Spinal cord (tissue), 10 donors: ENCODE data around the gene TPRA1. TPM values are rescaled to one million over a fixed set of nuclear protein-coding genes. Genes with fewer than 3 reads are reported as not detected.
"Not testable (repeated sequence)": the region's sequence is repeated elsewhere in the genome, so short reads cannot be mapped to it uniquely, and the experiment has no call there.

Experiments used
- DNase-seq, 6 donors: peaks; one replicate each; pipeline versions ENCODE4 v3.0.0 to v3.0.0-alpha.2; 2013 to 2015; ENCODE audit warnings: low spot score in 6 of 6, low read depth in 4 of 6
- H3K27ac ChIP-seq: one replicate; pipeline ENCODE4 v1.5.1; 2013; ENCODE audit warnings: low read depth, low read length, control low read depth
- H3K27me3 ChIP-seq: one replicate; pipeline ENCODE4 v1.6.1; 2013; ENCODE audit warnings: low read length; ENCODE audit not compliant: control insufficient read depth, insufficient read depth
- H3K36me3 ChIP-seq: one replicate; pipeline ENCODE4 v1.6.1; 2013; ENCODE audit warnings: low read length; ENCODE audit not compliant: control insufficient read depth, insufficient read depth
- H3K4me1 ChIP-seq: one replicate; pipeline ENCODE4 v1.6.1; 2013; ENCODE audit warnings: low read length; ENCODE audit not compliant: control insufficient read depth, insufficient read depth
- H3K4me3 ChIP-seq: one replicate; pipeline ENCODE4 v1.5.1; 2013; ENCODE audit warnings: low read depth, low read length, control low read depth
- H3K9me3 ChIP-seq: one replicate; pipeline ENCODE4 v1.6.1; 2013; ENCODE audit warnings: low read length; ENCODE audit not compliant: control insufficient read depth, insufficient read depth
- WGBS: methylation state at CpG from one replicate; pipeline ENCODE4 v1.1.5; 2013; ENCODE audit warnings: missing lambda C conversion rate; ENCODE audit not compliant: insufficient coverage; 5-methylcytosine and 5-hydroxymethylcytosine counted together
- polyA plus RNA-seq, 2 donors: library from polyadenylated mRNA; unstranded; fragments of 120-200 nt; gene quantifications; one replicate each; pipeline ENCODE4 v1.2.1, GENCODE V29; 2013; ENCODE audit not compliant: insufficient read length in 2 of 2
- small RNA-seq: library from RNA; depleted of rRNA; stranded (forward); fragments of <200 nt; gene quantifications from one replicate; pipeline ENCODE3, GENCODE V24; 2014; ENCODE audit warnings: low replicate concordance
- total RNA-seq, 2 donors: library from RNA; depleted of rRNA in 1 of 2; stranded (reverse); fragments of 120-200 nt in 1 of 2; fragments of >200 nt in 1 of 2; gene quantifications; one replicate each; pipeline versions ENCODE4 v1.2.3 to v1.2.4, GENCODE V29; 2013 to 2014
- donor health status: healthy.

TPRA1 gene
- total and polyA plus RNA-seq, 4 donors = 17.6 to 40.3 (median 31.5) TPM

DNA sequence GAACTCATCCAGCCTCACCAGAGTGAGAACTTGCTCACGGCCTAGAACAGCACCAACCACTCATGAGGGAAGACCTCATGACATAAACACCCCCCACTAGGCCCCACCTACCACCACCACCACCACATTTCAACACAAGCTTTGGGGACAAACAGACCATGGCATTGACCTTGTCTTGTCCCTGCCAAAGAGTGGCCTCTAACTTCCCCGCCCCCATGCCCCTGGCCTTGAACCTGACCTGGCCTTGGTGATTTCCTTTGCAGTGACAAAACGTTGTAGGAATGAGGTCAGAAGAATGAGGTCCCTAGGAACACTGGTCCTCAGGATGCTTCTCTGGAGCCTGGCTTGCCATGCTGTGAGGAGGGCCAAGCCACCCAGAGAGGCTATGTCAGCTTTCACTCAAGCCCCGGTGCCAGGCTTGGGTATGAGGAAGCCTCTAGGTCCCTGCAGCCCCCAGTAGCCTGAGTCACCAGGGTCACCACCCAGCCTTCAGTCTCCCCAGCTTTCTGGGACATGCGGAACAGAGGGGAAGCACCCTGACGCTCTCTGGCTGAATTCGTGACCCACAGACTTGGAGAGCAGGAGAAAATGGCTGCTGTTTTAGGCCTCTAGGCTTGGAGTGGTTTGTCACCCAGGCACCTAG is 57.9 kb downstream of the TPRA1 start:
- no peak for DNase-seq
- Histone ChIP-seq H3K36me3 (no peaks in the 10 kb centered on the region), H3K27ac (no peak overlapping the region), H3K9me3 (no peaks in the 10 kb centered on the region), H3K4me3 (no peak overlapping the region), H3K4me1 (peaks cover 18% of the 10 kb centered on the region), H3K27me3 (no peaks in the 10 kb centered on the region)
- 90% methylated on average over 6 of the region's 7 CpGs for WGBS

- H3K27ac ChIP-seq = no peak overlapping the region
- no peaks in the 10 kb centered on the region for H3K36me3 ChIP-seq
- no peak for DNase-seq
- WGBS = 88% methylated on average over 2 of the region's 2 CpGs
- no peaks in the 10 kb centered on the region for H3K27me3 ChIP-seq
- H3K4me3 ChIP-seq = no peak overlapping the region
- peaks cover 14% of the 10 kb centered on the region for H3K4me1 ChIP-seq
- H3K9me3 ChIP-seq = no peaks in the 10 kb centered on the region
Observed at GRCh38 chr3:127531821-127532220, 58.7 kb downstream of the TPRA1 start.

DNA sequence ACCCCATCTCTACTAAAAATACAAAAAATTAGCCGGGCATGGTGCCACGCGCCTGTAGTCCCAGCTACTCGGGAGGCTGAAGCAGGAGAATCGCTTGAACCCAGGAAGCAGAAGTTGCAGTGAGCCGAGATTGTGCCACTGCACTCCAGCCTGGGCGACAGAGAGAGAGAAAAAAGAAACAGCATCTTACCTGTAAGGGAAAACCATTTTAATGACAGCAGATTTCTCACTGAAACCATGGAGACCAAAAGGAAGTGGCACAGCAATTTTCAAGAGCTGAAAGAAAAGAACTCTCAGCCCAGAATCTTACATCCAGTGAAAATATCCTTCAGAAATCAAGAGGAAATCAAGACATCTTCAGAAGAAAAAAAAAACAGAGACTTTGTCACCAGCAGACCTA is 59.7 kb downstream of the TPRA1 start:
- not testable (repeated sequence) for DNase-seq, H3K36me3 ChIP-seq, H3K27me3 ChIP-seq, H3K9me3 ChIP-seq, H3K27ac ChIP-seq, H3K4me3 ChIP-seq
- 94% methylated on average over 6 of the region's 7 CpGs for WGBS
- H3K4me1 ChIP-seq = peaks cover 10% of the 10 kb centered on the region

GRCh38 chr3:127529346-127530188 is 61.0 kb downstream of the TPRA1 start:
- Histone ChIP-seq H3K4me3 (no peak overlapping the region), H3K27me3 (no peaks in the 10 kb centered on the region), H3K36me3 (no peaks in the 10 kb centered on the region), H3K4me1 (peaks cover 11% of the 10 kb centered on the region), H3K9me3 (no peaks in the 10 kb centered on the region), H3K27ac (no peak overlapping the region)
- WGBS = 85% methylated on average over 2 of the region's 9 CpGs
- DNase-seq = no peak

DNA sequence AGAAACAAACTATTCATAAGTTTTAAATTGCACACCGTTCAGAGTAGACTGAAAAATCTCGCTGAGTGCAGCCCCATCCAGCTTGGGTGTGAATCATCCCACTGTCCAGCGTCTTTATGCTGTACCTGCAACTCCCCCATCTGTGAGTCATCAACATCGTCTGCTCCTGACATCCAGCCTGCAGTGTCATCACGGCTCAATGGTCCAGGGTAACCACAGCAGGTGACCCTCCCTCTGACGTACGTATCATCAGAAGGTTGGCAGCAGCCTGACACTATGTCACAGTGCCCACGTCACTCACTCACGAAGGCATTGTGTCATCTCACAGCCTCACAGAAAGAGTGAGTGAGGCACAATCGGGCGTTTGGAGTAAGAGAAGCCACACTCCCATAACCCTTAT is 65.2 kb downstream of the TPRA1 start:
- Histone ChIP-seq H3K4me1 (peaks cover 17% of the 10 kb centered on the region), H3K4me3 (no peak overlapping the region), H3K27me3 (no peaks in the 10 kb centered on the region), H3K9me3 (peaks cover 3% of the 10 kb centered on the region), H3K27ac (no peak overlapping the region), H3K36me3 (no peaks in the 10 kb centered on the region)
- 48% methylated on average over 8 of the region's 11 CpGs for WGBS
- no peak for DNase-seq

- H3K36me3 ChIP-seq = no peaks in the 10 kb centered on the region
- WGBS = 18% methylated on average over 9 of the region's 13 CpGs
Observed at GRCh38 chr3:127524296-127524896, 66.1 kb downstream of the TPRA1 start.

More at GRCh38 chr3:127524296-127524896, 66.1 kb downstream of the TPRA1 start:
- peak in 4 of 6 donors; percentile 61 to 93 (median 75) for DNase-seq
- H3K27ac ChIP-seq = no peak overlapping the region
- no peak overlapping the region for H3K4me3 ChIP-seq
- H3K27me3 ChIP-seq = no peaks in the 10 kb centered on the region
- peaks cover 3% of the 10 kb centered on the region for H3K9me3 ChIP-seq
- peaks cover 17% of the 10 kb centered on the region for H3K4me1 ChIP-seq

Small RNA genes lying within 50 kb of the gene (small RNA-seq; reads per million reads assigned to genes)
- not detected for gene AC084035.1
- gene MIR6825 = not detected
- 0.22 reads per million, percentile 11 among the genes with 10 or more reads in this experiment for gene MIR7976

Other genes with a start within 250 kb of the TPRA1 start
- gene MCM2, start 7.7 kb upstream of the TPRA1 start, total RNA-seq = 10 to 100 TPM; 19.2 to 30.9 TPM
- 10 to 100 TPM; 25.2 to 26.0 TPM for gene MCM2, start 7.7 kb upstream of the TPRA1 start, polyA plus RNA-seq
- gene PODXL2, start 38.5 kb upstream of the TPRA1 start, total RNA-seq = 100 to 1,000 TPM in 1 of 2 donors, 10 to 100 TPM in 1; 73.4 to 102 TPM
- gene PODXL2, start 38.5 kb upstream of the TPRA1 start, polyA plus RNA-seq = 100 to 1,000 TPM; 221 to 234 TPM
- gene ABTB1, start 82.2 kb upstream of the TPRA1 start, total RNA-seq = 10 to 100 TPM; 10.6 to 11.2 TPM
- gene ABTB1, start 82.2 kb upstream of the TPRA1 start, polyA plus RNA-seq = 10 to 100 TPM; 18.4 to 26.9 TPM
- gene MGLL, start 231.8 kb upstream of the TPRA1 start, total RNA-seq = 10 to 100 TPM; 25.5 to 34.0 TPM
- gene MGLL, start 231.8 kb upstream of the TPRA1 start, polyA plus RNA-seq = 10 to 100 TPM; 41.9 to 48.6 TPM